H1 (cell line): ENCODE data around the gene ZFP37. TPM values are rescaled to one million over a fixed set of nuclear protein-coding genes. Genes with fewer than 3 reads are reported as not detected.

ENCODE experiments used
- CTCF ChIA-PET: fragments of 300-600 bp; sonication (Branson Sonifier 250); formaldehyde crosslinking; loops from one replicate; lab custom pipeline; 2021; ENCODE audit not compliant: partially characterized antibody; lab: Charles Lee
- POLR2A ChIA-PET: fragments of 300-600 bp; sonication (Branson Sonifier 250); formaldehyde crosslinking; loops from one replicate; lab custom pipeline; 2021; ENCODE audit warnings: inconsistent platforms; ENCODE audit not compliant: partially characterized antibody; lab: Charles Lee
- DNase-seq, 2 experiments: peaks; one replicate each; pipeline versions ENCODE4 v3.0.0 to v3.0.0-alpha.2; 2010 to 2022; ENCODE audit warnings: low spot score in 2 of 2, low read depth in 1 of 2, mixed read lengths in 1 of 2
- FAIRE-seq: peaks from 2 replicates; lab custom pipeline; 2011; peaks lifted over from hg19 to GRCh38; lab: Jason Lieb, UNC
- H2AFZ ChIP-seq: 2 replicates; pipeline ENCODE4 v1.8.1; 2012; ENCODE audit warnings: low read length, inconsistent platforms
- H2AK5ac ChIP-seq: 2 replicates; pipeline ENCODE4 v1.6.1; 2013; ENCODE audit warnings: low read depth, low read length
- H2BK120ac ChIP-seq: replicated peaks from 2 replicates; pipeline ENCODE3; 2013; ENCODE audit warnings: low read depth, low read length, inconsistent platforms
- H2BK12ac ChIP-seq: 2 replicates; pipeline ENCODE4 v1.6.1; 2013; ENCODE audit warnings: low read depth, low read length
- H2BK15ac ChIP-seq: 2 replicates; pipeline ENCODE4 v1.6.1; 2013; ENCODE audit warnings: low read length
- H2BK20ac ChIP-seq: 2 replicates; pipeline ENCODE4 v1.6.1; 2013; ENCODE audit warnings: low read length
- H2BK5ac ChIP-seq: 2 replicates; pipeline ENCODE4 v1.6.1; 2013; ENCODE audit warnings: low read depth, low read length
- H3K14ac ChIP-seq: 2 replicates; pipeline ENCODE4 v1.6.1; 2013; ENCODE audit warnings: inconsistent platforms; ENCODE audit not compliant: insufficient read length
- H3K18ac ChIP-seq: 2 replicates; pipeline ENCODE4 v1.6.1; 2013; ENCODE audit warnings: low read length; ENCODE audit errors: extremely low read depth
- H3K23ac ChIP-seq: 2 replicates; pipeline ENCODE4 v1.6.1; 2013; ENCODE audit warnings: inconsistent platforms; ENCODE audit not compliant: insufficient read length
- H3K23me2 ChIP-seq: 2 replicates; pipeline ENCODE4 v1.6.1; 2013; ENCODE audit warnings: low read depth, low read length
- H3K27ac ChIP-seq: 2 replicates; pipeline ENCODE4 v1.6.1; 2011; ENCODE audit warnings: low read depth, low read length, inconsistent platforms
- H3K27me3 ChIP-seq, 4 experiments: replicated peaks in 1 of 4; 1 replicate in 1 of 4; 2 replicates in 3 of 4; pipeline versions ENCODE4 v1.6.1 to v1.8.1; 2011 to 2013; ENCODE audit warnings: low read length in 3 of 4, mild to moderate bottlenecking in 3 of 4, inconsistent platforms in 2 of 4, mixed read lengths in 2 of 4, moderate library complexity in 1 of 4; ENCODE audit not compliant: control insufficient read depth in 3 of 4, insufficient read depth in 3 of 4; ENCODE audit errors: extremely low read depth in 1 of 4
- H3K36me3 ChIP-seq, 4 experiments: 2 replicates each; pipeline versions ENCODE4 v1.6.1 to v1.8.1; 2011 to 2013; ENCODE audit warnings: mild to moderate bottlenecking in 4 of 4, low read length in 3 of 4, moderate library complexity in 2 of 4, control low read depth in 1 of 4, inconsistent platforms in 1 of 4; ENCODE audit not compliant: insufficient read depth in 4 of 4, control insufficient read depth in 2 of 4
- H3K4ac ChIP-seq: replicated peaks from 2 replicates; pipeline ENCODE3; 2013; ENCODE audit warnings: low read length, low read depth, mixed read lengths, inconsistent platforms; ENCODE audit not compliant: insufficient read length
- H3K4me1 ChIP-seq, 4 experiments: replicated peaks in 1 of 4; 1 replicate in 1 of 4; 2 replicates in 3 of 4; pipeline versions ENCODE4 v1.6.1 to v1.8.1; 2011 to 2013; ENCODE audit warnings: low read length in 3 of 4, inconsistent platforms in 2 of 4, mixed read lengths in 1 of 4; ENCODE audit not compliant: insufficient read depth in 4 of 4, control insufficient read depth in 3 of 4
- H3K4me2 ChIP-seq, 2 experiments: 2 replicates each; pipeline versions ENCODE4 v1.6.1 to v1.8.1; 2011 to 2013; ENCODE audit warnings: low read depth in 2 of 2, low read length in 2 of 2, control low read depth in 1 of 2, inconsistent platforms in 1 of 2, mild to moderate bottlenecking in 1 of 2; ENCODE audit not compliant: insufficient read depth in 1 of 2
- H3K4me3 ChIP-seq, 4 experiments: fragments of 200-600, 300-600 bp in 1 of 4; sonication (generic), shearing (Covaris generic), sonication (Bioruptor Twin) in 1 of 4; 2 replicates each; pipeline versions ENCODE4 v1.5.1 to v1.8.1; 2011 to 2016; ENCODE audit warnings: low read length in 4 of 4, low read depth in 3 of 4, control low read depth in 2 of 4, inconsistent platforms in 2 of 4, mild to moderate bottlenecking in 2 of 4, mixed read lengths in 1 of 4, moderate library complexity in 1 of 4; ENCODE audit not compliant: insufficient read depth in 2 of 4; ENCODE audit errors: extremely low read depth in 1 of 4
- H3K56ac ChIP-seq: replicated peaks from 2 replicates; pipeline ENCODE3; 2013; ENCODE audit warnings: low read depth, mild to moderate bottlenecking, mixed read lengths, low read length, inconsistent platforms; ENCODE audit not compliant: insufficient read length
- H3K79me1 ChIP-seq: 2 replicates; pipeline ENCODE4 v1.6.1; 2013; ENCODE audit warnings: low read depth, low read length, control low read depth
- H3K79me2 ChIP-seq, 2 experiments: 2 replicates each; pipeline versions ENCODE4 v1.6.1 to v1.8.1; 2012 to 2013; ENCODE audit warnings: low read length in 2 of 2, mild to moderate bottlenecking in 2 of 2, inconsistent platforms in 1 of 2; ENCODE audit not compliant: insufficient read depth in 2 of 2, control insufficient read depth in 1 of 2
- H3K9ac ChIP-seq, 4 experiments: replicated peaks in 1 of 4; 1 replicate in 1 of 4; 2 replicates in 3 of 4; pipeline versions ENCODE4 v1.6.1 to v1.8.1; 2011 to 2013; ENCODE audit warnings: low read depth in 3 of 4, low read length in 3 of 4, control low read depth in 2 of 4, mild to moderate bottlenecking in 2 of 4, moderate library complexity in 2 of 4, inconsistent platforms in 1 of 4; ENCODE audit errors: extremely low read depth in 1 of 4
- H3K9me3 ChIP-seq, 2 experiments: 2 replicates each; pipeline versions ENCODE4 v1.6.1 to v1.8.1; 2012 to 2013; ENCODE audit warnings: mild to moderate bottlenecking in 2 of 2, moderate library complexity in 2 of 2, control low read depth in 1 of 2, inconsistent platforms in 1 of 2, low read depth in 1 of 2, low read length in 1 of 2, mixed read lengths in 1 of 2; ENCODE audit not compliant: insufficient read depth in 2 of 2
- H4K20me1 ChIP-seq, 2 experiments: replicated peaks in 1 of 2; 2 replicates each; pipeline versions ENCODE3 to v1.8.1; 2011 to 2013; ENCODE audit warnings: inconsistent platforms in 2 of 2, low read length in 2 of 2, mild to moderate bottlenecking in 1 of 2; ENCODE audit not compliant: insufficient read depth in 2 of 2, control insufficient read depth in 1 of 2
- H4K5ac ChIP-seq: 2 replicates; pipeline ENCODE4 v1.6.1; 2013; ENCODE audit warnings: low read length, low read depth, mixed read lengths, inconsistent platforms; ENCODE audit not compliant: insufficient read length
- H4K8ac ChIP-seq: 2 replicates; pipeline ENCODE4 v1.8.0; 2013; ENCODE audit warnings: mild to moderate bottlenecking, moderate library complexity, low read length, inconsistent platforms; ENCODE audit not compliant: insufficient read depth; ENCODE audit errors: extremely low read depth
- H4K91ac ChIP-seq: replicated peaks from 2 replicates; pipeline ENCODE3; 2013; ENCODE audit warnings: low read length, mixed read lengths, inconsistent platforms; ENCODE audit not compliant: insufficient read length
- BACH1 ChIP-seq: IDR thresholded peaks from 2 replicates; pipeline ENCODE4 v1.6.1; 2012; ENCODE audit warnings: low read length, improper control_type of control experiment
- CREB1 ChIP-seq: IDR thresholded peaks from 2 replicates; pipeline ENCODE4 v1.6.1; 2012; ENCODE audit warnings: inconsistent platforms
- KDM4A ChIP-seq: IDR thresholded peaks from one replicate; pipeline ENCODE4 v1.7.1; 2012; ENCODE audit warnings: low read depth, mild to moderate bottlenecking, moderate library complexity, low read length, inconsistent platforms; ENCODE audit not compliant: severe bottlenecking
- MAX ChIP-seq: IDR thresholded peaks from 2 replicates; pipeline ENCODE4 v1.6.1; 2012; ENCODE audit warnings: inconsistent platforms
- PHF8 ChIP-seq: fragments of 200-600 bp; sonication (generic); conservative IDR thresholded peaks from 2 replicates; pipeline ENCODE4 v1.7.1; 2012; ENCODE audit warnings: low read depth, mild to moderate bottlenecking, inconsistent platforms, low read length, moderate library complexity
- SIN3A ChIP-seq, 2 experiments: IDR thresholded peaks in 1 of 2; conservative IDR thresholded peaks in 1 of 2; 2 replicates each; pipeline ENCODE4 v1.6.1; 2011 to 2012; ENCODE audit warnings: low read length in 2 of 2, improper control_type of control experiment in 1 of 2, low read depth in 1 of 2, mild to moderate bottlenecking in 1 of 2
- TAF1 ChIP-seq: IDR thresholded peaks from 2 replicates; pipeline ENCODE4 v1.6.1; 2011; ENCODE audit warnings: mild to moderate bottlenecking, low read depth, low read length
- WGBS, 2 experiments: shearing (Covaris generic) in 1 of 2; methylation state at CpG; one replicate each; pipeline versions ENCODE4 v1.1.6 to v1.1.7; 2013 to 2015; ENCODE audit warnings: low lambda C conversion rate in 2 of 2, mixed read lengths in 2 of 2, inconsistent platforms in 1 of 2, low coverage in 1 of 2, missing lambda C conversion rate in 1 of 2; ENCODE audit not compliant: insufficient replicate concordance in 2 of 2, insufficient coverage in 1 of 2, insufficient read length in 1 of 2; ENCODE audit errors: extremely low coverage in 1 of 2, missing lambda C conversion rate in 1 of 2; 5-methylcytosine and 5-hydroxymethylcytosine counted together
- long read RNA-seq, 2 experiments: library from RNA in 1 of 2; library from capped mRNA in 1 of 2; stranded (forward); transcript quantifications; one replicate each; pipeline ENCODE4 v2.0.0, GENCODE V29; 2021; ENCODE audit warnings: inconsistent platforms in 1 of 2
- polyA minus RNA-seq, 3 experiments: library from RNA; depleted of rRNA, polyadenylated mRNA; stranded (reverse); fragments of >200 nt; gene quantifications; 1 replicate in 2 of 3; 2 replicates in 1 of 3; pipeline ENCODE4 v1.2.3, GENCODE V29; 2011
- polyA plus RNA-seq, 7 experiments: library from polyadenylated mRNA; depleted of rRNA in 3 of 7; stranded (reverse) in 5 of 7; unstranded in 2 of 7; fragments of >200 nt in 5 of 7; fragments of 200-250 nt in 2 of 7; gene quantifications; 1 replicate in 5 of 7; 2 replicates in 1 of 7; 4 replicates in 1 of 7; pipeline versions ENCODE4 v1.2.1 to v1.2.3, GENCODE V29; 2011 to 2013; ENCODE audit warnings: missing spikeins in 2 of 7, mixed read lengths in 2 of 7
- total RNA-seq: library from RNA; stranded (reverse); fragmentation: NEBNext Ultra II Directional; extraction: Animal tissue kit (Norgen Biotek cat#: 25700); gene quantifications from 2 replicates; pipeline ENCODE4 v1.2.1, GENCODE V29; 2021

Gene ZFP37
- total RNA-seq (4.4 and 5.1 TPM in 2 replicates), polyA plus RNA-seq (2011; rRNA removed) (0.25 and 0.38 TPM in 2 replicates), polyA minus RNA-seq (2011; rRNA and poly(A)+ RNA removed) (1.1 and 2.2 TPM in 2 replicates)
- 0.78 TPM for polyA plus RNA-seq (2011; cell fraction: cytosol; rRNA removed)
- 0.71 TPM for polyA plus RNA-seq (2011; cell fraction: nucleus; rRNA removed)
- 1.7 to 2.3 TPM (median 2.1 TPM) in 4 replicates for polyA plus RNA-seq (2012, experiment 1 of 2)
- polyA plus RNA-seq (2012, experiment 2 of 2): 0.17 TPM
- 1.6 TPM for polyA plus RNA-seq (2013, experiment 1 of 2)
- 2.0 TPM for polyA plus RNA-seq (2013, experiment 2 of 2)
- 1.5 TPM for polyA minus RNA-seq (2011; cell fraction: cytosol; rRNA and poly(A)+ RNA removed)
- polyA minus RNA-seq (2011; cell fraction: nucleus; rRNA and poly(A)+ RNA removed): 2.9 TPM
- long read RNA-seq, experiment 1, partial matches to known transcripts: 1 of 3 reads
- long read RNA-seq, experiment 1, other reads (novel, unspliced or antisense): 0 of 3 reads
- long read RNA-seq, experiment 2, full-length matches to known transcripts: 3 of 4 reads
- long read RNA-seq, experiment 2, partial matches to known transcripts: 0 of 4 reads
- long read RNA-seq, experiment 2, other reads (novel, unspliced or antisense): 1 of 4 reads

- Histone ChIP-seq H3K23ac (no peak within 1 kb of the TSS), H3K23me2 (peaks cover 10% of the 10 kb centered on the region), H3K56ac (no peak within 1 kb of the TSS), H4K8ac (peak within 1 kb of the TSS; percentile 96; the same call in 1 of the 2 replicates), H3K4me2 (peak within 1 kb of the TSS; percentile 74 to 99), H3K27ac (no peak within 1 kb of the TSS), H2BK12ac (no peak within 1 kb of the TSS), H2AK5ac (no peak within 1 kb of the TSS), H2BK5ac (no peak within 1 kb of the TSS), H4K5ac (peak within 1 kb of the TSS; percentile 27), H2BK20ac (0 out of 2 replicates have a peak within 1 kb of the TSS, but pooled peaks have one; percentile 32), H3K9ac (peak within 1 kb of the TSS; percentile 71 to 88 (median 78)), H2BK120ac (no peak within 1 kb of the TSS), H2BK15ac (peak within 1 kb of the TSS; percentile 61; the same call in 1 of the 2 replicates), H4K91ac (peak within 1 kb of the TSS; percentile 27), H3K4me1 (no peaks in the 10 kb centered on the region; a peak in 2 of 7 replicates), H3K14ac (no peak within 1 kb of the TSS), H3K27me3 (peaks cover 23 to 33% (median 31%) of the 10 kb centered on the region in 4 experiments), H3K4ac (no peak within 1 kb of the TSS), H3K79me1 (no peaks in the 10 kb centered on the region), H3K18ac (peak within 1 kb of the TSS; percentile 88), H3K36me3 (peaks cover 0 to 3% (median 0%) of the 10 kb centered on the region in 4 experiments; a peak in 1 of 8 replicates), H2AFZ (peak within 1 kb of the TSS; percentile 97), H3K4me3 (peak within 1 kb of the TSS; percentile 92 to 99 (median 96)), H4K20me1 (peaks cover 0 to 2% of the 10 kb centered on the region in 2 experiments), H3K9me3 (peaks cover 9 to 25% of the 10 kb centered on the region in 2 experiments; a peak in 3 of 4 replicates), H3K79me2 (no peaks in the 10 kb centered on the region)
- peak; percentile 76 to 92 for DNase-seq
- ChIA-PET CTCF (interaction anchor here (0.6 kb wide), 1 partner anchor 46 kb away, joined by 3 read pairs; no protein-coding TSS in a partner anchor), POLR2A (no interaction called here)
- peak; percentile 70 for FAIRE-seq
- 10% methylated on average over 62 of the region's 62 CpGs; no CpG with 5 or more reads in 1 of the 2 experiments for WGBS, 2 experiments
- TF ChIP-seq PHF8 (peak; percentile 74; the same call in 1 of the 2 replicates), BACH1 (no peak), KDM4A (peak; percentile 100), SIN3A (conservative IDR thresholded peaks at IDR 0.05 in 1 of 2, IDR thresholded peaks at IDR 0.05 in 1 of 2; ENCODE audit: low read depth in 1 of 2, low read length in 2 of 2) (0 out of 4 replicates have a peak, but pooled peaks of 1 of the 2 experiments have one; percentile 64), TAF1 (peak; percentile 76), MAX (no peak; the same call in 1 of the 2 replicates), CREB1 (peak; percentile 75; the same call in 1 of the 2 replicates)
Observed at GRCh38 chr9:113056191-113057106, at the start of gene ZFP37. Gene ZFP37 (minus strand): TSS chr9:113056724. CDS start chr9:113056688, 36 bp downstream.
